UCSD-AML1 (cell line): Measurements from ENCODE around the gene ZNF367.
"Not testable (repeated sequence)": the region's sequence is repeated elsewhere in the genome, so short reads cannot be mapped to it uniquely, and the experiment has no call there.

ENCODE experiments used
- DNase-seq: peaks from one replicate; lab custom pipeline; 2025; ENCODE audit not compliant: unreplicated experiment; lab: John Stamatoyannopoulos, UW

Gene ZNF367

DNA sequence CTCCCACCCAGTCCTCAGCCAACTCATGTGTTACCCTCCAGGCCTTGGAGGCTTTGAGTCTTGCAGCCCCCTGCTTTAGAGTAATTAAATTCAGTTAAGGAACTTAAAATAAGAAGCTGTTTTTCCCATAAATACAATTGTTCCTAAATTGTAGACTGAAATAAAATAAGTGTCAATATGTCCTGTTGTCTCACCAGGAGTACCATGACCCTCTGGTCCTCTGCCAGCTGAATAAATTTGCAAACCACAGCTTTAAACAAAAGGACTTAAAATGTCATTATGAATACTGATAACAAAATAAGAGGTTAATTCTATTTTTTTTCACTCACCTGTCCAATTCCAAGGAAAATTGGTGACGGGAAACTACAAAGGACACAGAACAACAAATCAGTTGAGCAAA lies 50.2 kb downstream of the ZNF367 start:
- no peak for DNase-seq

GRCh38 chr9:96363175-96363967 lies 54.8 kb downstream of the ZNF367 start:
- DNase-seq: no peak

- not testable (repeated sequence) for DNase-seq
These were observed 56.1 kb downstream of the ZNF367 start for GRCh38 chr9:96362119-96362518.

GRCh38 chr9:96361668-96362067 lies 56.5 kb downstream of the ZNF367 start:
- no peak for DNase-seq

DNA sequence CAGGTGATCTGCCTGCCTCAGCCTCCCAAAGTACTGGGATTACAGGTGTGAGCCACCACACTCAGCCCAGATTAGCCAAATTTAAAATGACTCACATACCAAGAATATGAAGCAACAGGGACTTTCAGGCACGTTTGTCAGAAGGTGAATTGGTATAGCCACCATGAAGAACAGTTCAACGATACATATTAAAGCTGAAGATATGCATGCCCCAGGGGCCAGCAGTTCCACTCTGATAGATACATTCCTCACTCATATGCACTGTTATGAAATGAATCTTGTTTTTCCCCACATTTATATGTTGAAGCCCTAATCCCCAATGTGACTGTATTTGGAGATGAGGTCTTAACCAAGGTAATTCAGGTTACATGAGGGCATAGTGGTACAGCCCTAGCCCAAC lies 57.2 kb downstream of the ZNF367 start:
- DNase-seq: no peak

DNA sequence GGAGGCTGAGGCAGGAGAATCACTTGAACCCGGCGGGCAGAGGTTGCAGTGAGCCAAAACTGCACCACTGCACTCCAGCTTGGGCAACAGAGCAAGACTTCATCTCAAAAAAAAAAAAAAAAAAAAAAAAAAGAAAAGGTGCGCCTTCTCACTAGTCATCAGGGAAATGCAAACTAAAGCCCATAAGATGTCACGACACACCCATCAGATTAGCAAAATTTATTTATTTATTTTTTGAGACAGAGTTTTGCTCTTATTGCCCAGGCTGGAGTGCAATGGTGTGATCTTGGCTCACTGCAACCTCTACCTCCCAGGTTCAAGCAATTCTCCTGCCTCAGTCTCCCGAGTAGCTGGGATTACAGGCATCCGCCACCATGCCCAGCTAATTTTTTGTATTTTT lies 57.6 kb downstream of the ZNF367 start:
- not testable (repeated sequence) for DNase-seq

DNA sequence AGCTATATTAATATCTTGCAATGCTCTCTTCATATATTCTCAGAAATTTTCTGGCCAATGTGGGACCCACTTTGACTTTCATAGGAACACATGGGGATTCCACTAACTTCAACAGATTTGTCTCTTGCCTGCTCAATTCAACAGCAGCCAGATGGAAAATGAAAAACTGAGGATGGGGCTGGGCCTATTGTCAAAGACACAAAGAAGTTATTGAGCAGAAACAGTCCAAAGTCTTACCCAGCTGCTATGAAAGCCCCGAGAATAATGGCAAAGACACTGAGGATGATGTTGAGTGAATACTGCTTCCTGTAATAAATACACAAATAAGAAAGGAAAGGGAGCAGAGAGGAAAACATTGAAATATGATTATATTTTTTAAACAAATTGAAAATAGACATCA lies 67.3 kb downstream of the ZNF367 start:
- no peak for DNase-seq

- DNase-seq: no peak
These were observed 69.9 kb downstream of the ZNF367 start for GRCh38 chr9:96348261-96348660.

- no peak for DNase-seq
These were observed 72.6 kb downstream of the ZNF367 start for GRCh38 chr9:96345551-96345950.

- DNase-seq: no peak
These were observed 73.6 kb downstream of the ZNF367 start for GRCh38 chr9:96344458-96345180.

GRCh38 chr9:96343515-96344360 lies 74.4 kb downstream of the ZNF367 start:
- DNase-seq: no peak

DNA sequence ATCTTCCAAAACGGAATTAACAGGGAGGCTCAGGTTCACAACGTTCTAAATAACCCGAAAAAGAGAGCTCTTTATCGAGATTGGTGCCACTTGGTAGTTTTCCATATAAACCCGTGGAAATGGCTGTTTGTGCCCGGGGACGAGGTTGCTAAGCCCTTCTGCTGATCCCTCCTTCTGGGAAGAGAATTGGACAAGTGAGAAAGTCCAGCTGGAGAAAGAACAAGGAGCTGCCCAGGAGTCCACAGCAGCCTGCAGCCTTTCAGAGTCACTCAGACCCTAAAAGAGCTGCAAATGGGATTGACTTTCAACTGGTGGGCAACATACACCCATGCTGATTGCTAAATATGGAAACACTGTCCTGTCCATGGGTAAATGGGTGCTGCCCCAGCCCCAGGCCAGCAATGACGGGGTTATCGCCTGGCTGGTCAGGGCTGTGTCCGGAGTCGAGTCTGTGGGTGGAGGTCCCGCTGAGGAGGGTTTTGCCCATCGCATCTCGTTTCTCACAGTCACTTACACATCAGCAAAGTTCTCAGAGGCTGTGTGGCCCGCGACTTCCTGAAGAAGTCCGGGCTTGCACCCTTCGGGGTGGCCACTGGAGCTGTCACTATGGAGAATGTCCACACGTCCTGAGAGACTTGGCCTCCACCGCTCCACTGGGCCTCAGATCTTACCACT lies 75.5 kb downstream of the ZNF367 start:
- no peak for DNase-seq

DNA sequence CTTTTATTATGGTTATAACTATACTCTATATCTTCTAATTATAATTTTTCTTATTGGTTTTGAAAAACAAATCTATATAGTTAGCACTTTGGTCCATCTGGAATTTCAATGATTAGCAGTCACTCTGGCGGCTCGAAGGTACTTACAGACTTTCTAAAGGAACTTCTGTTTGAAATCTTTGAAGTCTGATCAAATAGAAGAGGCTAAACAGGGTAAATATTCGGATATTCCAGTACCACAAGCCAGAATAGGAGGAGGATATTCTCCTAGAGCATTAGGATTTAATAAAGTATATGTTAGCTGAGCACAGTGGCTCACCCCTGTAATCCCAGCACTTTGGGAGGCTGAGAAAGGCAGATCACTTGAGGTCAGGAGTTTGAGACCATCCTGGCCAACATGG lies 77.5 kb downstream of the ZNF367 start:
- no peak for DNase-seq

DNA sequence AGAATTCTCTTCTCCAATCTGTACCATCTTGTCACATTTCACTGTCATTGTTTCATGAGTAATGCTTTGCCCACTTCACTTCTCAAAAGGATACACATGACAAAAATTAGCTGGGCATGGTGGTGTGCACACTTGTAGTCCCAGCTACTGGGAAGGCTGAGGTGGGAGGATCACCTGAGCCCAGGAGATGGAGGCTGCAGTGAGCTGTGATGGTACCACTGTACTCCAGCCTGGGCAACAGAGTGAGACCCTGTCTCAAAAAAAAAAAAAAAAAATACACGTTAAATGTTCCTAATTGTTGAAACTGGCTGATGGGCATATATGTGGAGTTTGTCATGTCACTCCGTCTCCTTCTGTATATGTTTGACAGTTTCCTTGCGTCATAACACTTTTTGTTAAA lies 79.9 kb downstream of the ZNF367 start:
- no peak for DNase-seq
